DMS 273 treated with DMSO at 0.1 percent for 48 hours (cell line): Measurements from ENCODE around the gene IL16.

Experiments used
- DNase-seq: peaks from one replicate; lab custom pipeline; 2025; lab: John Stamatoyannopoulos, UW

IL16 gene

DNA sequence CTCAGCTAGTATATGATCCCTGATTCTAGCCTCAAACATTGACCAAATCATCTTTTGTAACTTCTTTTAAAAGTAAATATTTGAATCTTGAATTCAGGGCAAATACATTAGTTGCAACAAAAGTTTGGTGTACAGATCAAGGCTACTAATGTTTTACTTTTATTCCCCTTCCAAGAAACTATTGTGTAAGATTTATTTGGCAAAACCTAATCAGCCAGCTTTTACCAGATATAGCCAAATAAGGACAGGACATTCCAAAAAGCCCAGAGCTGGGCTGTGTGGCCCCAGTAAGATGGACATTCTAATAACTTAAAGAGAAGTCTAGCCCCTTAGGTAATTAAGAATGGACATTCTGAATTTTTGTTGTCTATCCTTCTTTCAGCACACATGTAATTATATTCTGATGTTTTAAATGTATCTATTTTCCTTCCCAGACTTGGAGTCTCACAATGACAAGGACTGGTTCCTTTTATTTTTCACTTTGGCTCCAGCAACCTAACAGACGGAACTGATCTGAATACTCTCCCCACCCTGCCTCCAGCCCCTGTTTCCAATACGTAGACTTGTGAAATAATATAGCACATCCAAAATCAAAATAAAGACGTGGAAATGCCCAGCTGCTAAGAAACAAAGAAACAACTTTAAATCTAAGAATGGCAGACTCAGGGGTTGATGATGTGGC is 79.2 kb downstream of the IL16 start:
- DNase-seq, result no peak

DNA sequence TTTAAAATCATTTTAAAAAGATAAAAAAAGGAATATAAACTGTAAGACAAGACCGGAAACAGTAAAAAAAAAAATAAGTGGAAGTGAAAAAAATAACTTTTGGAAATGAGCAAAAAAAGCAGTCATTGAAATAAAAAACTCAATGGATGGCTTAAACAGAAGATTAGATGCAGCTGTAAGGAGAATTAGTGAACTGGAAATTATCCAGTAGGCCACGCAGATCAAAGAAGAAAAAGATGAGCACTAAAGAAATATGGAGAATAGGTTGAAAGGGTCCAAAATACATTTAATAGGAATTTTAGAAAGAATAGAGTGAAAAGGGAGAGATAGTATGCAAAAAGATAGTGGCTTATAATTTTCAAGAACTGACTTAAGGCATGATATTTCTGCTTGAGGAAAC is 80.3 kb downstream of the IL16 start:
- DNase-seq, result no peak

DNA sequence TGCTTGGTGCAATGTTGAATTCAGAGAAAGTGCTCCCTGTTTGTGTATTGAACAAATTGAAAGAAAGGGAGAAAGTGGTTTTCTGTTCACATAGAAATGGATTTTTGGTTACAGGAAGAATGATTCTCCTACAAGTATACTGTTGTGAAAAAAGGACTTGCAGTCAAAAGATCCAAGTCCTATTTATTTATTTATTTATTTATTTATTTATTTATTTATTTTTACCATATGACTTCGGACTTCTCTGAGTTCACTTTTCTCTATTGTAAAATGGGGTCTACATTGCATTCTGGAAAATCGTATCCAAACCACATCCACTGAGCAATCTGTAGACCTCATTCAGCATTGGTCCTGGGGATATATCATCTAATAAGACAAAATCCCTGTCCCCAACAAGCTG is 81.2 kb downstream of the IL16 start:
- DNase-seq, result no peak

DNA sequence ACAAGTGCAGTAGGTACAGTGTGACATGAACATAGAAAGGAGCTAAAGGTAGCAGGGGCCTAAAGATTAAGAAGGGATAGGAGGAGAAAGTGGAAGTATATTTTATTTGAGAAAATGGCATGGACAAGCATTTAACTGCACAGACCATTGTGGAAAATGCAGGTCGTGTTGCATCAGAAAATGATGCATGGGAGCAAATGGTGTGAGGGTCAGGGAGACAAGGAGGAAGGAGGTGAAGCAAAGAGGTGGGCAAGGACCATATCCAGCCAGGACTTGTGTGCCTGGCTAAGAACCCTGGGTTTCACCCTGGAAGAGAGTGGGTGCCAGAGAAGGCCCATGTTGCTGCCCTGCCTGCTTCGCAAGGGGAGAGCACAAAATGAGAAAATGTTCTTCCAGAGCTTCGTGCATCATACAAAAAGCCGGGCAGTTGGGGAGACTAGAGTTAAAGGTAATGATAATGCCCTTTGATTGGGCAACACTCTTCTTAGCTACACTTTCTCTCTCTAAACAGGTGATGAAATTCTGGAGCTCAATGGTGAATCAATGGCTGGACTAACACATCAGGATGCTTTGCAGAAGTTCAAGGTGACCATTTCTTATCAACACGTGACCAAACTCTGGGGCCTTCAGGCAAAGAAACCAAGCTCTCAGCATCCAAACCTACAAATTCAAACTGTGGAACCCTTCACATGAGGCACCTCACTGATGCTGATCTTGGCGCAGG is 81.8 kb downstream of the IL16 start:
- DNase-seq, result no peak

DNA sequence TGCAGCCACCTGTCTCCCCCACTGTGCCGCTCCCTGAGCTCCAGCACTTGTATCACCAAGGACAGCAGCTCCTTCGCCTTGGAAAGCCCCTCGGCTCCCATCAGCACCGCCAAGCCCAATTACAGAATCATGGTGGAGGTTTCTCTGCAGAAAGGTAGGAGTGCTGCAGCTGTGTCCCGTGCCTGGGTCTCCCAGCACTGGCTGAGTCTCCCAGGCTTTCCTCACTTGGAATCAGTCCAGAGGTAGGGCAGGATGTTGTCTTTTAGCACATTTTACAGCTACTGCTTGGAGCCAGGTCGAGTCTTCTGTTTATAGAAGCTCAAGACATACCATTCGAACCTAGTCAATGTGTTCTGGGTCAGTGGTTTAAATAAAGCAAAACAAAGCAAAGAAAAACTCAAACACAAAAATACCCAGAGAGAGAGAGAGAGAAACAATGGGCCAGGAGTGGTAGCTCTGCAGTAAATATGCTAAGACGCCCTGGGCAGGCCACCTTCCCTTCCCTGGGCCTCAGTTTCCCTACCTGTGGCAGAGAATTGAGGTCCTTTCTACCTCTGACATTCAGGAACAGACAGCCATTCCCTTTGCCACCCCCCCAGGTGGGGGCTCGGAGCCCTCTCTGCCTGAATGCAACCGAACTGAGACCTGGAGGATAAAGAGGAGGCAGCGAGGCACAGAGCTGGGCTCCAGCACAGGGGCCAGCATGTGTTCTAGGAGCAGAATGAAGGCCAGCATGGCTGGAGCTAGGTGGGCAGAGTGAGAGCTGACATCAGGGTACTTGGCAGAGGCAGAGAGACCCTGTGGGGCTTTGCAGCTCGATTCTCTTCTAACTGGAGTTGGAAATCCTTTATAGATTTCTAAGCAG is 83.2 kb downstream of the IL16 start:
- DNase-seq, result no peak

DNA sequence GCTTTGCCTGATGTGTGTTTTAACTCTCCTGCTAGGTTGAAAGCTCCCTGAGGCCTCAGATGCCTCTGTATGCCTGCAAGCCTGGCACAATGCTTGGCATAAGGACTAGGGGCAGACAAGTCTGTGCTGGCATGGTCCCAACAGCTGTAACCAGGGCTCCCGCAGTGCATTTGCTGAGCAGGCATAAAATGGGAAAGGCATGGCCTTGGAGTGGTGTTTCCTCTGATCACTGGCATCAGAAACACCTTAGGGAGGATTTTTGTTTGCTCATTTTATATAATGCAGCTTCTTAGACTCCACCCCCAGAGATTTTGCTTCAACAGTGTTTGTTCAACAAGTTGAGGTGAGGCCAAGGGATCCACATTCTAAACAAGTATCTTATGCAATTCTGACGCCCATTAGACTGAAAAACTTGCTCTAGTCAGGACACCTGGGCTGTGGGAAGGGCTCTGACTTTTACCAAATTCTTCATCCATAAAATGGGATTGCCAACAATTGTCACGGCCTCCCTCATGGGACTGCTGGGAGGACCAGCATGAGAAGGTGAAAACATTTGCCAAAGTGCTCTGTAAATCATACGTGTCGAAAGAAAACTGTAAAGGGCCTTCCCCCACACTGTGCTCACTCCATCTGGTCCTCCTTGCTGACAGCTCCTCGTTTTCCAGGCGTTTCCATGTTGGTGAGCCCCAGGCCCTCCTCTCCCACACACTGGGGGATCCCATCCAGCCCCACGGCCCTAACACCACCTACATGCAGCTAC is 84.2 kb downstream of the IL16 start:
- no peak for DNase-seq

DNA sequence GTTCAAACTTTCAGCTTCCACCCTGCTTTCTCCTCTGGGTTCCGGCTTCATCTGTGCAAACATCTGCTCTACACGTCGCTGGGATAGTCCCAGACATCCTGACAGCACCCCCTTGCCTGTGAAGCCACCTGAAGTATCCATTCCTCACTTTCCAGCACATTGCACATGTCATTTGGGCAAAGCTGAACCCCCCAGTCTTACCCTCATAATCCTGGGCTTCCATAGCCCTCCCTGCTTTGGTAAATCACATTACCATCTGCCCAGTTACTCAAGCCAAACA is 84.7 kb downstream of the IL16 start:
- DNase-seq, result no peak

DNA sequence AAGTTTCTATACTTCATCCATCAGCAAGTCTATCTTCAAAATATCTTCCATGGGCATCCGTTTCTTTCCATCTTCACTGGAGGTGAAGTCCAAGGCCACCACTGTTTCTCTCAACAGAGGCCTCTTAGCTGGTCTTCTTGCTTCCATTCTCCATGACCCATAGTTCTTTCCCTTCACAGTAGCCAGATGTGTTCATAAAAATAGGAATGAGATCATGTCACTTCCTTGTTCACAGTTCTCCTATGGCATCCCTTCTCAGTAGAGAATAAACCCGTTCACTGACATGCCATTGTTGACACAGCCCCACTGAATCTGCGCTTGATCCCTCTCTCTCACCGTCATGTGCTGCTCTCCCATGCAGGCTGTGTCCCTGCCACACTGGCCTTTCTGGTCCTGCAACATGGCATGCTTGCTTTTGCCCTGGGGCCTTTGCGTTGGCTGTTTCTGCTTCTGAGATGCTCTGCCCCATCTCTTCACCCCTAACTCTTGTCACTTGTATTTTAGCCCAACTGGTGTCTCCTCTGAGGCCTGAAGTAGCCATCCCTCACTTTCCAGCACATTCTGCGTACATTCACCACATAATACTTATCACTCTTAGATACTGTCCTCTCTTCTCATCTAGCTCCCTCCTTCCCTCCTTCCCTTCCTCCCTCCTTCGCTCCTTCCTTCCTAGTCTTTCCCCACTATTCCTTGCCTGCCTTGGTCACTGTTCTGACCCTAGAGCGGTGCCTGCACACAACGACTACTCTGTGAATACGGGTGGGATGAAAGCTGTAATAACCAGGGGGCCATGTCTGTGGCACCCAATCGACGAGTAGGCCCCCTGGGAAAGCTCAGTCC is 85.3 kb downstream of the IL16 start:
- DNase-seq, result no peak

DNA sequence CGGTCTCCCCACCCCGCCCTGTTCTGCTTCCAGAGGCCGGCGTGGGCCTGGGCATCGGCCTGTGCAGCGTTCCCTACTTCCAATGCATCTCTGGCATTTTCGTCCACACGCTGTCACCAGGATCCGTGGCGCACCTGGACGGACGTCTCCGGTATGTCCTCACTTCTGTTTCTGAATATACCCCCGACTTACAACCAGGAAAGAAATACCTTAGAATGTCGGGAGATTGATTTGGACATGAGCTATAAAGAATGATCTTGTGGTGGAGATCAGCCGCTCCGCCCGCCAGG is 85.9 kb downstream of the IL16 start:
- DNase-seq, result no peak

DNA sequence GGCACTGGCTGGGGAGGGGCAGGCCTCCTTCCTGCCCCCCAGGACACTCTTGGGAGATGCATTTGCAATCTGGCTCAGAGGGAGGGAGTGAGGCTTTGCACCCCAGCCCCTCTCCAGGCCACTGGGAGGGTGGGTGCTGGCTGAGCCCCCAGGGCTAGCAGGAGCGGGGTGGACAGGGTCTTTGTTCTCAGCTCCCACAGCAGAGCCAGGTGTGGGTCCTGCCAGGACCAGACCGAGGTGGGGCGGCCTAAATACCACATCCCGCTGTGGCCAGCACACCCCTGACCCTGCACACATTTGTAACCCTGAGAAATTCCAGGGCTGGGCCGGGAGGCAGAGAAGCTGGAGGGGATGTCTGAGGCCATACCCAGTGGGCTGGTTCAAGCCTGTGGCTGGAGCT is 86.2 kb downstream of the IL16 start:
- no peak for DNase-seq

DNA sequence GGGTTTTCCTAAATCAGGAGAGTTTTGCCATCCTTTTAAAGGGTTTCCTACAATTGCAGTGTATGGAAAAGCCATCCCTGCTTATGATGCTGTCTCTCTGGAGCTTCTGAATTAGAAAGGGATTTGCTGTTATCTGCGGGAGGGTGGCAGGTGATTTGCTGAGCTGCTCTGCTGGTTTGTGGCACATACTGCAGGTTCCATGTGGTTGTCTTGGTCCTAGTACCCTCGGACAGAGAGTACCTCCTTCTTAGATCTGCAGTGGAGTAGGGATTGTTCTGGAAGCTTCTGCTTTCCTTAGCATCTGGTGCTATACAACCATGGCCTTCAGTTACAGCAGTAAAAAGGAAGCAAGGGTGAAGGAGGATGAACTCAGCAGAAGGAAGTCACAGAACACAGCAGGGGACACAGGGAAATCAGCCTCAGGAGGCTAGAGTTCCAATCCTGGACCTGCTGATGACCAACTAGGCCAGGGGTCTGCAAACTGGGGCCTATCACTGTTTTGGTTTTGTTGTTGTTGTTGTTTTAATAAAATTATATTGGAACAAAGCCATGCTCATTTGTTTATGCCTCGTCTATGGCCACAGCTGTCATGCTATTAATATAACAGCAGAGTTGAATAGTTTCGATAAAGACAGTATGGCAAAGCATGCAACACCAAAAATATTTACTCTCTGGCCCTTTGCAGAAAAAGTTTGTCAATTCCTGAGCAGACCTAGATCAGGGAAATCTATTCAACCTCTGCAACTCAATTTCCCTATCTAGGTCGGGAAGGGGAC is 87.8 kb downstream of the IL16 start:
- DNase-seq, result no peak

DNA sequence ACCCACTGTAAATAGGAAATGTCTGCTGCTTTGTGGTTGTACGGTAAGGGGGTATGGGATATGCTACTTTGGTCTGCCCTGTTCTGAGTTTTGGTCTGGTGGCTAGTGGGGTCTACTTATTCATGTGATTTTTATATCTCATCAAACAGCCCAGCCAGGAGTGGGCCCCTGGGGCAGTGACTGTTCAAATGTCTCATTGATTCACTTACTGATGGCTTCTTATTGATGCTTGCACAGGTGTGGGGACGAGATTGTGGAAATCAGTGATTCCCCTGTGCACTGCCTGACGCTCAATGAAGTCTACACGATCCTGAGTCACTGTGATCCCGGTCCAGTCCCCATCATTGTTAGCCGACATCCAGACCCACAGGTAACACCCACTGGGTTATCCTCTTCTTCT is 88.8 kb downstream of the IL16 start:
- DNase-seq, result no peak

DNA sequence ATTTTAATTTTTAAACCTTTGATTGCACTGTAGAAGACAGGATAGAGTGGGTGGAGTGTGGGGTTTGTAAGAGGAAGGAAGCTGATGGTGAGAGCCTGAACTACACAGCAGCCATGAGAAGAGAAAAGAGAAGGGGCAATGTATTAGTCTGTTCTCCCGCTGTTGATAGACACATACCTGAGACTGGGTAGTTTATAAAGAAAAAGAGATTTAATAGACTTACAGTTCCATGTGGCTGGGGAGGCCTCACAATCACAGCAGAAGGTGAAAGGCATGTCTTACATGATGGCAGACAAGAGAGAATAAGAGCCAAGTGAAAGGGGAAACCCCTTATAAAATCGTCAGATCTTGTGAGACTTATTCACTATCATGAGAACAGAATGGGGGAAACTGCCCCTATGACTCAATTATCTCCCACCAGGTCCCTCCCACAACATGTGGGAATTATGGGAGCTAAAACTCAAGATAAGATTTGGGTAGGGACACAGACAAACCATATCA is 90.0 kb downstream of the IL16 start:
- no peak for DNase-seq

DNA sequence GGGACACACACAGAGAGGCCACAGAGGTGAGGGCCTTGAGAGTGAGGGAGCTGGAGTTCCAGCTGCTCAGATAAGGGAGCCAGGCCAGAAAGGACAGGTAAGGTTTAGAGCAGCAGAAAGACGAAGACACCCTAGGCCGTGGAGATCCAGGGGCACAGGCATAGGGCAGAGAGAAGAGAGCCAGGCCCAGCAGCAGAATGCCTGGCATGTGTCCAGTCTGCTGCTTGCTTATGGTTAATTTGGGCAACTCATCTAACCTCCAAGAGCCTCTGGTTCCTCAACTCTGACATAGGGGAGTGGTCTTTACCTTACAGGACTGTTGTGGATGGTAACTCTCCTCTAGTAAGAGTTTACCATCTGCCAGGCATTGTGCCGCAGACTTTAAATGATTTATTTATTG is 91.4 kb downstream of the IL16 start:
- no peak for DNase-seq

DNA sequence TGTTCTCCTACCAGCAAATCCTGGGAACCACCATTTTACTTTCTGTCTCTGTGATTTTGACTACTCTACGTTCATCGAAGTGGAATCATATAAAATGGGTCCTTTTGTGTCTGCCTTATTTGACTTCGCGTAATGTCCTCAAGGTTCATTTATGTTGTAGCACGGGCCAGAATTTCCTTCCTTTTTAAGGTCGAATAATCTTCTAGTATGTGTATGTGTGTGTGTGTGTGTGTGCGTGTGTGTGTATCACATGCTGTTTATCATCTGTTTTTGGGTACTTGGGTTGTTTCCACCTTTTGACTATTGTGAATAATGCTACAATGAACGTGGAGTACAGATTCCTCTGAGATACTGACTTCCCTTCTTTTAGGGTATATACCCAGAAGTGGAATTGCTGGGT is 91.9 kb downstream of the IL16 start:
- no peak for DNase-seq

DNA sequence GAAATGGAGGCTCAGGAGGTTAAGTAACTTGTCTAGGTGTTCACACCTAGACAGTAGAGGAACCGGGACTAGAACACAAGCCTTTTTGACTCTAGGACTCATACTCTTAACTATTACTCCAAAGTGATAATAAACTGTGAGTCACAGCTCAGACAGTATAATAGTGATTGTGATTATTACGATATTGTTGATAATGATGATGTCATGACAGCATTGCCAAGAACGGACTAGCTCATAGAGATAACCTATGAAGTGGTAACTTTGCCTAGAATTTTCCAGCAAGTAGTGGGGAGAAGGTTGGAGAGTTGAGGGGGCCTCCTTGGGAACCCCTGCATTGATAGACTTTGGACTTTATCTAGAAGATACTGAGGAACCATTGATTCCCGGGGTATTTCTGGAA is 93.2 kb downstream of the IL16 start:
- no peak for DNase-seq

DNA sequence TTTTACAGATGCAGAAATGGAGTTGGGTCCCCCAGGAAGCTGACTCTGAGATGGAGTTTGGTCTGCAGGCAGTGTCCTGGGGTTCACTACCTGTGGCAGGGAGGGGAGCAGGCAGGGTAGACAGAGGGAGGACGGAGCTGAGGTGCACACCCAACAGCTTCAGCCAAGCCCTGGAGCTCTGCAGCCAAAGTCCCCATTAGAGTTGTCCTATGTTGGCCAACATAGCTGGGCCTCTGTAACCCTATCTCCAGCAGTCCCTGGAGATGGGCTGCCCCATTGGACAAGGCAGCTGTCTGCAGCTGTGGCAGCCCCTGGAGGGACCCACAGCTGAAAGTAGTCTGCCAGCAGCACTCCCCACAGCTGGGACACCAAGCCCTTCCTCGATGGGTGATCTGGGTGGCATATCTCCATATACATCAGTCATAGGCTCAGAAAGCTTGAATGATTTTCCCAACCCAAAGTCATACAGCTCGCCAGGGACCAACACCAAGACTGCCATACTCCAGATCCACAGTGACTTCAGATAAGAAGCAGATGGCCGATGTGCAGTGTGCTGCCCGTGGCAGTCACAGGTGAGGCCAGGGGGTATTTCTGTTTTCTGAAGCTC is 95.3 kb downstream of the IL16 start:
- DNase-seq, result no peak

DNA sequence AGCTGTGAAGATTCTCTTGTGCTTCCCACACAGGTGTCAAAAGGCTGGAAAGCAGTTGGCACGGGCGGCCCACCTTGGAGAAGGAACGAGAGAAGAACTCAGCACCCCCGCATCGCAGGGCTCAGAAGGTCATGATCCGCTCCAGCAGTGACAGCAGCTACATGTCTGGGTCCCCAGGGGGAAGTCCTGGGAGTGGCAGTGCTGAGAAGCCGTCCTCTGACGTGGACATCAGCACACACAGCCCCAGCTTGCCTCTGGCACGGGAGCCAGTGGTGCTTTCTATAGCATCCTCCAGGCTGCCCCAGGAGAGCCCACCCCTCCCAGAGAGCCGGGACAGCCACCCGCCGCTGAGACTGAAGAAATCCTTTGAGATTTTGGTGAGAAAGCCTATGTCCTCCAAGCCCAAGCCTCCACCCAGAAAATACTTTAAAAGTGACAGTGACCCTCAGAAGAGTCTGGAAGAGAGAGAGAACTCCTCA is 95.9 kb downstream of the IL16 start:
- DNase-seq, result no peak

DNA sequence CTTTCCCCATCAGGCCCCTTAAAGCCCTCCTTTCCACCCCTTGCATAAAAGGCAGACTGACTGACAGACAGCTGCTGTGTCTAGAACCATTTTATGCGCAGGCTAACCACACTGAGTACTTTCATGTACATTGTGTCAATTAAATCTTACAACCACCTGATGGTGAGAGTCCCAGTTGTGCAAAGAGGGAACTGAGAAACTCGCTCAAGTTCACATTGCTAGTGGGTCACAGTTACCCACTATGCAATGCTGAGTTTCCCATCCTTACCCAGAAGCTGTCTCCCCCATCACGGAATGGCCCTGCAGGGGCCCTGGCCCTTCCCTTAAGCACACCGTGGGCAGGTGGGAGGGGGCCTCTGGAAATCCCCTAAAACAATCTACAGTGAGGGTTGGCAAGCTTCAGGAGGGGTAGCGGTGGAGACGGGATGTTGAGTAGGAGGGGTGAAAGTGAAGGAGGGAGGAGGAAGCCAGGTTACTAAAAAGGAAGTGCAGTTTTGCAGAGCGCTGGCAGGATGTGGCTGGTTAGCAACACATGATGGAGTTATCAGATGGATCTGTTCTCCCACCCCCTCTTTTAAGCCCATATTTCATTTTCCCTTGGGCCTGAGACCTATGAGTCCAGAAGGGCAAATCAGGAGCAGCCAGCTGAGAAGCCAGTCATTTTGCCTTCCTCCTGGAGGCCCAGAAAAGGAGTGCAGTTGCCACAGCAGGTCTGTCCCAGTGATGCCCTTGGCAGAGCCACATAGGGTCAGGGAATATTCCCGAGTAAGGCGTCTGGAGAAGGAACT is 97.2 kb downstream of the IL16 start:
- no peak for DNase-seq

DNA sequence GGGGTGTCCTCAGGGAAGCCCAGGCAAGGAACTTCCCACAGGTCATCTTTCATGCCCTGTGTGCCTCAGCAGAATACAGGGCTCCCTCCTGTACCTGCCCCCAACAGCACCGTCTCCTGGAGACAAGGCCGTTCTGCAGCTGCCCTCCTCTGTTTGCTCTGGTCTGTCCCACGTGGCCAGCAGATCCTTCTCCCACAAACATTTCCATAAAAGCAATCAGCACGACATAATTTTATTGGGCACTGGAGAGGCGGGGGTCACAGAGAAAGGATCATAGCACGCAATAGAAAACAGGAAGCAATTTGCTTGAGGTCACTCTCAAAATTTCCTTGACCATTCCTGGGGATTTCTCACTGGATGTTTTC is 97.8 kb downstream of the IL16 start:
- DNase-seq, result no peak
